WTC11 (cell line): ENCODE measurements around the gene CHD9. TPM values are rescaled to one million over a fixed set of nuclear protein-coding genes. Genes with fewer than 3 reads are reported as not detected.

Experiments
- ATAC-seq: fragments of 200-7000 bp; cut with Tn5 transposase; 2 replicates; pipeline ENCODE4 v1.10.0; 2021; ENCODE audit warnings: mild to moderate bottlenecking, moderate library complexity
- CTCF ChIA-PET: fragments of 300-600 bp; sonication (Branson Sonifier 250); formaldehyde crosslinking; loops from one replicate; lab custom pipeline; 2021; ENCODE audit warnings: antibody characterized with exemption; lab: Charles Lee
- POLR2A ChIA-PET: fragments of 350-600 bp; sonication (Branson Sonifier 250); formaldehyde crosslinking; loops from one replicate; lab custom pipeline; 2021; ENCODE audit warnings: antibody characterized with exemption; lab: Charles Lee
- DNase-seq: peaks from one replicate; pipeline ENCODE4 v3.0.0; 2021; ENCODE audit warnings: low spot score
- H3K27ac Mint-ChIP-seq: 2 replicates; pipeline ENCODE4 v1.8.0; 2021; ENCODE audit warnings: mixed read lengths
- H3K27me3 Mint-ChIP-seq: 2 replicates; pipeline ENCODE4 v1.8.0; 2021; ENCODE audit warnings: low read depth, mild to moderate bottlenecking, moderate library complexity, mixed read lengths
- H3K36me3 Mint-ChIP-seq: 2 replicates; pipeline ENCODE4 v1.8.0; 2021; ENCODE audit warnings: mixed read lengths
- H3K4me1 Mint-ChIP-seq: 2 replicates; pipeline ENCODE4 v1.8.0; 2022; ENCODE audit warnings: mixed read lengths
- H3K4me3 Mint-ChIP-seq: 2 replicates; pipeline ENCODE4 v1.8.0; 2021; ENCODE audit warnings: mild to moderate bottlenecking, moderate library complexity, mixed read lengths
- H3K9me3 Mint-ChIP-seq: 2 replicates; pipeline ENCODE4 v1.8.0; 2021; ENCODE audit warnings: mixed read lengths
- ATF6 ChIP-seq: sonication (generic); formaldehyde crosslinking; IDR thresholded peaks from 2 replicates; pipeline ENCODE4 v1.8.1; 2023; ENCODE audit warnings: mild to moderate bottlenecking, missing genetic modification reagents
- CBFB ChIP-seq: sonication (generic); formaldehyde crosslinking; IDR thresholded peaks from 2 replicates; pipeline ENCODE4 v1.8.1; 2022; ENCODE audit warnings: mild to moderate bottlenecking, low read depth, missing genetic modification reagents
- CTCF ChIP-seq: fragments of 200-600 bp; IDR thresholded peaks from 2 replicates; pipeline ENCODE4 v1.8.0; 2022; ENCODE audit warnings: antibody characterized with exemption
- E2F1 ChIP-seq: sonication (generic); formaldehyde crosslinking; IDR thresholded peaks from 2 replicates; pipeline ENCODE4 v1.8.0; 2022; ENCODE audit warnings: mild to moderate bottlenecking, missing genetic modification reagents
- HMGXB4 ChIP-seq: sonication (generic); formaldehyde crosslinking; IDR thresholded peaks from 2 replicates; pipeline ENCODE4 v1.8.1; 2023; ENCODE audit warnings: mild to moderate bottlenecking, moderate library complexity, missing genetic modification reagents
- IRF1 ChIP-seq: sonication (generic); formaldehyde crosslinking; IDR thresholded peaks from 2 replicates; pipeline ENCODE4 v1.8.0; 2023; ENCODE audit warnings: missing genetic modification reagents
- KAT7 ChIP-seq: sonication (generic); formaldehyde crosslinking; IDR thresholded peaks from 2 replicates; pipeline ENCODE4 v1.8.1; 2023; ENCODE audit warnings: missing genetic modification reagents, mild to moderate bottlenecking, borderline replicate concordance
- MAX ChIP-seq: sonication (generic); formaldehyde crosslinking; IDR thresholded peaks from 2 replicates; pipeline ENCODE4 v1.8.0; 2022; ENCODE audit warnings: mild to moderate bottlenecking, missing genetic modification reagents
- NFYB ChIP-seq: sonication (generic); formaldehyde crosslinking; conservative IDR thresholded peaks from 2 replicates; pipeline ENCODE4 v1.8.0; 2022; ENCODE audit warnings: low read depth, missing genetic modification reagents
- TCF7 ChIP-seq: sonication (generic); formaldehyde crosslinking; IDR thresholded peaks from 2 replicates; pipeline ENCODE4 v1.8.0; 2022; ENCODE audit warnings: mild to moderate bottlenecking, low read depth, missing genetic modification reagents, moderate library complexity
- ZNF121 ChIP-seq: sonication (generic); formaldehyde crosslinking; IDR thresholded peaks from 2 replicates; pipeline ENCODE4 v1.8.0; 2023; ENCODE audit warnings: missing genetic modification reagents
- ZNF219 ChIP-seq: sonication (generic); formaldehyde crosslinking; IDR thresholded peaks from 2 replicates; pipeline ENCODE4 v1.8.0; 2023; ENCODE audit warnings: missing genetic modification reagents, mild to moderate bottlenecking, borderline replicate concordance
- ZNF232 ChIP-seq: sonication (generic); formaldehyde crosslinking; IDR thresholded peaks from 2 replicates; pipeline ENCODE4 v1.8.0; 2022; ENCODE audit warnings: mild to moderate bottlenecking, missing genetic modification reagents
- ZNF317 ChIP-seq: sonication (generic); formaldehyde crosslinking; IDR thresholded peaks from 2 replicates; pipeline ENCODE4 v1.8.1; 2023; ENCODE audit warnings: low read depth, mild to moderate bottlenecking, moderate library complexity, missing genetic modification reagents, borderline replicate concordance
- ZNF396 ChIP-seq: fragments of 250-450 bp; sonication (Bioruptor Pico); IDR thresholded peaks from 2 replicates; pipeline ENCODE4 v1.8.0; 2021; ENCODE audit warnings: mild to moderate bottlenecking, moderate library complexity, borderline replicate concordance
- ZNF425 ChIP-seq: fragments of 250-450 bp; sonication (Bioruptor Pico); conservative IDR thresholded peaks from 2 replicates; pipeline ENCODE4 v1.9.0; 2021; ENCODE audit warnings: mild to moderate bottlenecking
- total RNA-seq: library from RNA; stranded (reverse); gene quantifications from 3 replicates; pipeline ENCODE4 v1.2.3, GENCODE V29; 2021

The CHD9 gene
- total RNA-seq, 1 experiment from 2014 or later: 31.3 TPM

- Mint-ChIP-seq H3K36me3 (no peaks in the 10 kb centered on the region), H3K27me3 (no peaks in the 10 kb centered on the region), H3K4me3 (no peak overlapping the region), H3K27ac (no peak overlapping the region), H3K4me1 (no peaks in the 10 kb centered on the region; the same call in 1 of the 2 replicates), H3K9me3 (no peaks in the 10 kb centered on the region)
- POLR2A ChIA-PET: no interaction called here
- CTCF ChIA-PET: interaction anchor here (1.7 kb wide), 1 partner anchor 33 kb away, joined by 4 read pairs; no protein-coding TSS in a partner anchor
- ATAC-seq: no peak
- no peak for TF ChIP-seq ZNF232
- no peak for TF ChIP-seq ATF6 (CRISPR knock-in tag)
- no peak for TF ChIP-seq IRF1 (CRISPR knock-in tag)
- TF ChIP-seq ZNF425 (CRISPR knock-in tag): no peak
- TF ChIP-seq CBFB (CRISPR knock-in tag): no peak
- DNase-seq: no peak
Measured at GRCh38 chr16:53175118-53175517, 120.3 kb downstream of the CHD9 start.

- Mint-ChIP-seq H3K4me3 (no peak overlapping the region), H3K36me3 (no peaks in the 10 kb centered on the region)
- DNase-seq: no peak
- POLR2A ChIA-PET: no interaction called here
- TF ChIP-seq ZNF219 (no peak), ZNF121 (CRISPR knock-in tag) (no peak), HMGXB4 (CRISPR knock-in tag) (no peak), E2F1 (CRISPR knock-in tag) (no peak), CTCF (no peak), TCF7 (CRISPR knock-in tag) (no peak), ZNF396 (no peak), MAX (CRISPR knock-in tag) (no peak), ZNF317 (CRISPR knock-in tag) (no peak), ATF6 (CRISPR knock-in tag) (no peak), NFYB (CRISPR knock-in tag) (no peak), KAT7 (CRISPR knock-in tag) (no peak)
- TF ChIP-seq, all 79 proteins: peak for 0
- CTCF ChIA-PET: interaction anchor here (1.7 kb wide), 1 partner anchor 32 kb away, joined by 4 read pairs; no protein-coding TSS in a partner anchor
- ATAC-seq: no peak
- Mint-ChIP-seq H3K4me1 (no peaks in the 10 kb centered on the region), H3K27me3 (no peaks in the 10 kb centered on the region), H3K27ac (no peak overlapping the region), H3K9me3 (no peaks in the 10 kb centered on the region)
Measured at GRCh38 chr16:53176434-53176833, 121.6 kb downstream of the CHD9 start.
